ENCODE measurements around the gene CIAO3.

CIAO3 gene

DNA sequence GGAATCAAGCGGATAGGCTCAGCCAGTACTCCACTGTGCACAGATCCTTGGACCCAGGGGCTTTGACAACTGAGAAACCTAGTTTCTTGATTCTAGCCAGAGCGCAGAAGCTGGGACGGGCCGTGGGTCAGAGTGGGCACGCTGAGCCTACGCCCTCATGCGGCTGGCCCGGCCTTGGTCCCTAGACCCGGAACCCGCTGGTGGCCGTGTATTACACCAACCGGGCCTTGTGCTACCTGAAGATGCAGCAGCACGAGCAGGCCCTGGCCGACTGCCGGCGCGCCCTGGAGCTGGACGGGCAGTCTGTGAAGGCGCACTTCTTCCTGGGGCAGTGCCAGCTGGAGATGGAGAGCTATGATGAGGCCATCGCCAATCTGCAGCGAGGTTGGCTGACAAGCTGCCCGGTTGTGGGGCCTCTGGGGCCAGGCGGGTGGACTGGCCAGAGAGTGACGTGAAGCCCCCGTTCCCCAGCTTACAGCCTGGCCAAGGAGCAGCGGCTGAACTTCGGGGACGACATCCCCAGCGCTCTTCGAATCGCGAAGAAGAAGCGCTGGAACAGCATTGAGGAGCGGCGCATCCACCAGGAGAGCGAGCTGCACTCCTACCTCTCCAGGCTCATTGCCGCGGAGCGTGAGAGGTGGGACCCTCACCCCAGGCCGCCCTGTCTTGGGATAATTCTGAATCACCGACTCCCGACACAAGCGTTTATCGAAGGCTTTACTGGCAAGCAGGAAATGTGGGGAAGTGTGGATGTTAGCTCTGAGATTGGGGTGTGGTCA lies 59.6 kb downstream of the CIAO3 start:
- H3K4me3 ChIP-seq (ENCODE audit: control insufficient read depth, low read depth, low read length), result peak overlapping the region; percentile 77
- DNase-seq (ENCODE audit: low read depth), result no peak
- TF ChIP-seq, protein P1, sequence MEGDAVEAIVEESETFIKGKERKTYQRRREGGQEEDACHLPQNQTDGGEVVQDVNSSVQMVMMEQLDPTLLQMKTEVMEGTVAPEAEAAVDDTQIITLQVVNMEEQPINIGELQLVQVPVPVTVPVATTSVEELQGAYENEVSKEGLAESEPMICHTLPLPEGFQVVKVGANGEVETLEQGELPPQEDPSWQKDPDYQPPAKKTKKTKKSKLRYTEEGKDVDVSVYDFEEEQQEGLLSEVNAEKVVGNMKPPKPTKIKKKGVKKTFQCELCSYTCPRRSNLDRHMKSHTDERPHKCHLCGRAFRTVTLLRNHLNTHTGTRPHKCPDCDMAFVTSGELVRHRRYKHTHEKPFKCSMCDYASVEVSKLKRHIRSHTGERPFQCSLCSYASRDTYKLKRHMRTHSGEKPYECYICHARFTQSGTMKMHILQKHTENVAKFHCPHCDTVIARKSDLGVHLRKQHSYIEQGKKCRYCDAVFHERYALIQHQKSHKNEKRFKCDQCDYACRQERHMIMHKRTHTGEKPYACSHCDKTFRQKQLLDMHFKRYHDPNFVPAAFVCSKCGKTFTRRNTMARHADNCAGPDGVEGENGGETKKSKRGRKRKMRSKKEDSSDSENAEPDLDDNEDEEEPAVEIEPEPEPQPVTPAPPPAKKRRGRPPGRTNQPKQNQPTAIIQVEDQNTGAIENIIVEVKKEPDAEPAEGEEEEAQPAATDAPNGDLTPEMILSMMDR (IDR thresholded peaks at IDR 0.05; ENCODE audit: control insufficient read depth, insufficient read depth, low read depth, low read length, missing control alignments), result no peak

DNA sequence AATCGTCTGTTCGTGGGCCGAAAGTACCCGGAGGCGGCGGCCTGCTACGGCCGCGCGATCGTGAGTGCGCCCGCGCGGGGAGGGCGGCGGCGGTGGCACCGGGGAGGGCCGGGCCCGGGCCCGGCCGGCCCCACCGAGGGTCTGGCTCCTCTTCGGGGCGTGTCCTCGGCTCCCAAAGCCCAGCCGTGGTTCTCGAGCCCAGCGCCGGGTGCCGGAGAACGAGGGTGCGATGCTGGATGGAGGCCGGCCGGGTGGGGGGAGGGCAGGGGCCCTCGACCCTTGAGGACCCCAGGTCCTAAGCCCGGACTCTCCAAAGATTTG lies 60.2 kb downstream of the CIAO3 start:
- TF ChIP-seq, protein P1 (IDR thresholded peaks at IDR 0.05; ENCODE audit: control insufficient read depth, insufficient read depth, low read depth, low read length, missing control alignments), result no peak

DNA sequence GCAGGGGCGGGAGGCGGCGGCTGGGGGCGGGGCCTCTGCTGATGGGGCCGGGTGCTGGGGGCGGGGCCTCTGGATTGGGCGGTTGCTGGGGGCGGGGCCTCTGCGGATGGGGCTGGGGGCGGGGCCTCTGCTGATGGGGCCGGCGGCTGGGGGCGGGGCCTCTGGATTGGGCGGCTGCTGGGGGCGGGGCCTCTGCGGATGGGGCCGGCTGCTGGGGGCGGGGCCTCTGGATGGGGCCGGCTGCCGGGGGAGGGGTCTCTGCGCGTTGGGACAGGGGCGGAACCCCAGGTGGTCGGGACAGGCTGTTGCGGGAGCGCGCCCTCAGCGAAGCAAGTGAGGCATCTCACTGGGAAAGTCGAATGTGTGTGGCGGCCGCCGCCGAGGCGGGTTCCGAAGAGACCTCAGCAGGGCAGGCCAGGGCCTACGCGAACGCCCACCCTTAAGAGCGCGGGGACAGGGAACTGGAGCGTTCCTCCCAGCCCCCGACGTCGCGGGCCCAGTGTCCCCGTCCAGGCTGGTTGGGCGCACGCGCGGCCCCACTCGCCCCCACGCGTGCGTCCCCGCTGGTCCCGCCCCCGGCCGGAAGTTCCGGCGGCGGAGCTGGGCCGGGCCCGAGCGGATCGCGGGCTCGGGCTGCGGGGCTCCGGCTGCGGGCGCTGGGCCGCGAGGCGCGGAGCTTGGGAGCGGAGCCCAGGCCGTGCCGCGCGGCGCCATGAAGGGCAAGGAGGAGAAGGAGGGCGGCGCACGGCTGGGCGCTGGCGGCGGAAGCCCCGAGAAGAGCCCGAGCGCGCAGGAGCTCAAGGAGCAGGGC lies 60.8 kb downstream of the CIAO3 start, which contains the start of gene STUB1:
Gene STUB1 (plus strand): TSS at position 597 of the 811 bp plus-strand sequence. CDS start 116 bp downstream, at position 713.
- DNase-seq (ENCODE audit: low read depth), result no peak
- TF ChIP-seq, protein P1 (IDR thresholded peaks at IDR 0.05; ENCODE audit: control insufficient read depth, insufficient read depth, low read depth, low read length, missing control alignments), result no peak

More for the DNA sequence above, 60.2 kb downstream of the CIAO3 start:
- no peak for DNase-seq (ENCODE audit: low read depth)
- H3K4me3 ChIP-seq (ENCODE audit: control insufficient read depth, low read depth, low read length), result peak overlapping the region; percentile 77

More for the DNA sequence above, 60.8 kb downstream of the CIAO3 start, which contains the start of gene STUB1:
- peak within 1 kb of the TSS; percentile 77 for H3K4me3 ChIP-seq (ENCODE audit: control insufficient read depth, low read depth, low read length)

Measured in AG09309 (cell line).